A673 (cell line): Measurements from ENCODE around the gene SYDE1. TPM values are rescaled to one million over a fixed set of nuclear protein-coding genes. Genes with fewer than 3 reads are reported as not detected.
A peak's percentile ranks its signal among the peaks of the same experiment; 100 is the strongest.

ENCODE experiments used
- BruUV-seq: library from RNA; stranded (reverse); fragments of 400-500 nt; replicated peaks from 2 replicates; lab custom pipeline; 2021; lab: Mats Ljungman, UMichigan
- CTCF ChIA-PET: fragments of 300-600 bp; sonication (Branson Sonifier 250); formaldehyde crosslinking; loops from one replicate; lab custom pipeline; 2022; ENCODE audit warnings: antibody characterized with exemption; lab: Charles Lee
- POLR2A ChIA-PET: fragments of 300-600 bp; sonication (Branson Sonifier 250); formaldehyde crosslinking; loops from one replicate; lab custom pipeline; 2022; ENCODE audit warnings: antibody characterized with exemption; ENCODE audit not compliant: low non-redundant PET; lab: Charles Lee
- DNase-seq: peaks from one replicate; pipeline ENCODE4 v3.0.0-alpha.2; 2015; ENCODE audit warnings: low spot score
- H3K27ac ChIP-seq: fragments of 200-600 bp; sonication (generic); 2 replicates; pipeline ENCODE4 v1.5.1; 2016; ENCODE audit warnings: mixed run types, low read depth, mild to moderate bottlenecking, mixed read lengths, antibody characterized with exemption, low read length; ENCODE audit not compliant: poor library complexity, severe bottlenecking
- H3K27me3 ChIP-seq: fragments of 200-600 bp; sonication (generic); replicated peaks from 2 replicates; pipeline ENCODE4 v1.6.1; 2017; ENCODE audit warnings: mixed run types, low read depth, mild to moderate bottlenecking, mixed read lengths, antibody characterized with exemption, low read length; ENCODE audit not compliant: insufficient read depth, poor library complexity
- H3K36me3 ChIP-seq: fragments of 200-600 bp; sonication (generic); 2 replicates; pipeline ENCODE4 v1.6.1; 2016; ENCODE audit warnings: mixed run types, mild to moderate bottlenecking, mixed read lengths, antibody characterized with exemption, low read length; ENCODE audit not compliant: insufficient read depth, poor library complexity, severe bottlenecking
- H3K4me1 ChIP-seq: fragments of 200-600 bp; sonication (generic); 2 replicates; pipeline ENCODE4 v1.6.1; 2017; ENCODE audit warnings: mixed run types, mild to moderate bottlenecking, mixed read lengths, antibody characterized with exemption, low read length; ENCODE audit not compliant: insufficient read depth, poor library complexity, severe bottlenecking
- H3K4me3 ChIP-seq: fragments of 200-600 bp; sonication (generic); 2 replicates; pipeline ENCODE4 v1.5.1; 2016; ENCODE audit warnings: low read depth, mixed run types, mild to moderate bottlenecking, mixed read lengths, low read length; ENCODE audit not compliant: poor library complexity, severe bottlenecking
- H3K9me3 ChIP-seq: fragments of 200-600 bp; sonication (generic); 2 replicates; pipeline ENCODE4 v1.6.1; 2016; ENCODE audit warnings: mixed run types, low read depth, mild to moderate bottlenecking, mixed read lengths, antibody characterized with exemption, low read length; ENCODE audit not compliant: poor library complexity, severe bottlenecking
- CTCF ChIP-seq: fragments of 300-800, 200-600 bp; sonication (generic); conservative IDR thresholded peaks from 2 replicates; pipeline ENCODE4 v1.5.1; 2017; ENCODE audit warnings: low read depth, mild to moderate bottlenecking, antibody characterized with exemption, low read length, moderate library complexity, mixed read lengths
- EZH2 ChIP-seq: fragments of 200-600 bp; sonication (generic); IDR thresholded peaks from 2 replicates; pipeline ENCODE4 v1.6.1; 2017; ENCODE audit warnings: borderline replicate concordance, low read depth, mild to moderate bottlenecking, mixed read lengths, antibody characterized with exemption, low read length; ENCODE audit not compliant: poor library complexity, severe bottlenecking
- intact Hi-C: fragments of 100-400 bp; cut with micrococcal nuclease; formaldehyde crosslinking; loops from one replicate; pipeline ENCODE4 v1.10.0; 2022; ENCODE audit not compliant: unreplicated experiment
- total RNA-seq: library from RNA; stranded (reverse); gene quantifications from 2 replicates; pipeline ENCODE4 v1.2.3, GENCODE V29; 2021

Gene SYDE1
- total RNA-seq, 1 experiment from 2014 or later = 32.3 TPM

GRCh38 chr19:15161028-15161984 is 54.1 kb downstream of the SYDE1 start:
- intact Hi-C loops = no loop called here
- Histone ChIP-seq H3K27ac (no peak overlapping the region), H3K9me3 (peaks cover 7% of the 10 kb centered on the region), H3K4me3 (no peak overlapping the region), H3K4me1 (no peaks in the 10 kb centered on the region), H3K36me3 (peaks cover 22% of the 10 kb centered on the region), H3K27me3 (no peaks in the 10 kb centered on the region)
- ChIA-PET POLR2A (no interaction called here), CTCF (interaction anchor here (0.7 to 1.7 kb wide), 4 partner anchors 35 to 394 kb away, joined by 3 to 18 read pairs (median 5); a partner anchor contains a TSS)
- TF ChIP-seq EZH2 (no peak), CTCF (peak; percentile 58)
- BruUV-seq = no TSS peak
- peak; percentile 56 for DNase-seq

Other genes starting within 250 kb of the SYDE1 start
- gene OR7A17, start 221.3 kb upstream of the SYDE1 start, total RNA-seq = not detected in 2 replicates
- not detected in 2 replicates for gene OR7C2, start 165.9 kb upstream of the SYDE1 start, total RNA-seq
- gene SLC1A6, start 127.5 kb upstream of the SYDE1 start, total RNA-seq = 0.26 TPM in 1 of 2 replicates, not detected in the other
- gene CASP14, start 57.9 kb upstream of the SYDE1 start, total RNA-seq = not detected in 2 replicates
- gene OR1I1, start 25.2 kb upstream of the SYDE1 start, total RNA-seq = not detected in 2 replicates
- gene NOTCH3, start 93.6 kb downstream of the SYDE1 start, total RNA-seq = 19.7 and 41.9 TPM in 2 replicates
- 0.73 and 1.2 TPM in 2 replicates for gene EPHX3, start 125.0 kb downstream of the SYDE1 start, total RNA-seq
- gene BRD4, start 225.1 kb downstream of the SYDE1 start, total RNA-seq = 174 and 178 TPM in 2 replicates